ENCODE results near the gene MPLKIP.
"Not testable (repeated sequence)": the region's sequence is repeated elsewhere in the genome, so short reads cannot be mapped to it uniquely, and the experiment has no call there.

Gene MPLKIP

DNA sequence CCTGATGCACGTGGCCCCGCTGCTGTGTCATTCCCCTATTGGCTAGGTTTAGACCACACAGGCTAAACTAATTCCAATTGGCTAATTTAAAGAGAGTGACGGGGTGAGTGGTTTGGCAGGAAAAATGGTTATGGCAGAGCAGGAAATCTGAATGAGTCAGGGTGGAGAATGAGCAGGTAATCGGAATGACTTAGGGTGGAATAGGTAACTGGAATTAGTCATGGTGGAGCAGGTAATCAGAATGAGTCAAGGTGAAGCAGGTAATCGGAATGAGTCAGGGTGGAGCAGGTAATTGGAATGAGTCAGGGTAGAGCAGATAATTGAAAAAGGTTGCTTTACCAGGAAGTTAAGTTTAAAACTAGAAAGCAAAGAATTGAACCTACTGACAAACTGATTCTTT lies 7.5 kb upstream of the MPLKIP start:
- H3K27ac ChIP-seq (ENCODE audit: low read length); H3K9me3 ChIP-seq (replicated peaks; ENCODE audit: insufficient read depth, low read length); H4K20me1 ChIP-seq (ENCODE audit: insufficient read depth, low read length); H3F3A ChIP-seq (ENCODE audit: insufficient read depth, low read length); H3K4me2 ChIP-seq (ENCODE audit: low read depth, low read length); H2AFZ ChIP-seq (ENCODE audit: low read length); H3K9me2 ChIP-seq (replicated peaks; ENCODE audit: insufficient read depth, low read length); H3K9ac ChIP-seq (ENCODE audit: low read length); H3K4me1 ChIP-seq (ENCODE audit: low read length); H3K36me3 ChIP-seq (replicated peaks; ENCODE audit: insufficient read depth, low read length); H3K27me3 ChIP-seq (replicated peaks; ENCODE audit: insufficient read depth, low read length); H3K79me2 ChIP-seq (ENCODE audit: low read length); DNase-seq; H3K4me3 ChIP-seq (ENCODE audit: low read length): not testable (repeated sequence)

DNA sequence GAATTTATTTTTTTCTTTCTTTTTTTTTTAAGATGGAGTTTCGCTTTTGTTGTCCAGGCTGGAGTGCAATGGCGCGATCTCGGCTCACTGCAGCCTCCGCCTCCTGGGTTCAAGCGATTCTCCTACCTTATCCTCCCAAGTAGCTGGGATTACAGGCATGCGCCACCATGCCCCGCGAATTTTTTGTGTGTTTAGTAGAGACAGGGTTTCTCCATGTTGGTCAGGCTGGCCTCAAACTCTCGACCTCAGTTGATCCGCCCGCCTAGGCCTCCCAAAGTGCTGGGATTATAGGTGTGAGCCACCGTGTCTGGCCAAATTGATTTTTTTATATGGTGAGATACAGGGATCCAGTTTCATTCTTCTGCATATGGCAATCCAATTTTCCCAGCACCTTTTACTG lies 5.5 kb upstream of the MPLKIP start:
- not testable (repeated sequence) for H3K9ac ChIP-seq (ENCODE audit: low read length); H3K36me3 ChIP-seq (replicated peaks; ENCODE audit: insufficient read depth, low read length); H3K27ac ChIP-seq (ENCODE audit: low read length); H2AFZ ChIP-seq (ENCODE audit: low read length); H3K9me3 ChIP-seq (replicated peaks; ENCODE audit: insufficient read depth, low read length); H3K9me2 ChIP-seq (replicated peaks; ENCODE audit: insufficient read depth, low read length); H3K4me2 ChIP-seq (ENCODE audit: low read depth, low read length); H3K4me3 ChIP-seq (ENCODE audit: low read length); DNase-seq; H3K79me2 ChIP-seq (ENCODE audit: low read length); H3K4me1 ChIP-seq (ENCODE audit: low read length); H3F3A ChIP-seq (ENCODE audit: insufficient read depth, low read length); H4K20me1 ChIP-seq (ENCODE audit: insufficient read depth, low read length); H3K27me3 ChIP-seq (replicated peaks; ENCODE audit: insufficient read depth, low read length)

DNA sequence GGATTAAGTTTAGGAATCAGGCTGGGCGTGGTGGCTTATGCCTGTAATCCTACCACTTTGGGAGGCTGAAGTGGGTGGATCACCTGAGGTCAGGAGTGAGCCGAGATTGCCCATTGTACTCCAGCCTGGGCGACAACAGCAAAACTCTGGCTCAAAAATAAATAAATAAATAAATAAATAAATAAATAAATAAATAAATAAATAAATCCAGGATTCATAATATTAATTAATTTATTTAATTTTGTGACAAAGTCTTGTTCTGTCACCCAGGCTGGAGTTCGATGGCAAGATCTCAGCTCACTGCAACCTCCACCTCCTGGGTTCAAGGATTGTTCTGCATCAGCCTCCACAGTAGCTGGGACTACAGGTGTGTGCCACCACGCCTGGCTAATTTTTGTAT lies 4.6 kb upstream of the MPLKIP start:
- Histone ChIP-seq H3K27ac (ENCODE audit: low read length) (no peak overlapping the region), H3K9ac (ENCODE audit: low read length) (no peak overlapping the region), H3K4me1 (ENCODE audit: low read length) (peaks cover 4% of the 10 kb centered on the region; the same call in 1 of the 2 replicates), H3K79me2 (ENCODE audit: low read length) (peaks cover 5% of the 10 kb centered on the region), H3K27me3 (replicated peaks; ENCODE audit: insufficient read depth, low read length) (no peaks in the 10 kb centered on the region), H3K36me3 (replicated peaks; ENCODE audit: insufficient read depth, low read length) (no peaks in the 10 kb centered on the region), H3K4me2 (ENCODE audit: low read depth, low read length) (no peak overlapping the region), H3K4me3 (ENCODE audit: low read length) (no peak overlapping the region), H3F3A (ENCODE audit: insufficient read depth, low read length) (no peaks in the 10 kb centered on the region), H3K9me3 (replicated peaks; ENCODE audit: insufficient read depth, low read length) (no peaks in the 10 kb centered on the region), H3K9me2 (replicated peaks; ENCODE audit: insufficient read depth, low read length) (no peaks in the 10 kb centered on the region), H2AFZ (ENCODE audit: low read length) (no peak overlapping the region), H4K20me1 (ENCODE audit: insufficient read depth, low read length) (no peaks in the 10 kb centered on the region)
- TF ChIP-seq, protein P1, sequence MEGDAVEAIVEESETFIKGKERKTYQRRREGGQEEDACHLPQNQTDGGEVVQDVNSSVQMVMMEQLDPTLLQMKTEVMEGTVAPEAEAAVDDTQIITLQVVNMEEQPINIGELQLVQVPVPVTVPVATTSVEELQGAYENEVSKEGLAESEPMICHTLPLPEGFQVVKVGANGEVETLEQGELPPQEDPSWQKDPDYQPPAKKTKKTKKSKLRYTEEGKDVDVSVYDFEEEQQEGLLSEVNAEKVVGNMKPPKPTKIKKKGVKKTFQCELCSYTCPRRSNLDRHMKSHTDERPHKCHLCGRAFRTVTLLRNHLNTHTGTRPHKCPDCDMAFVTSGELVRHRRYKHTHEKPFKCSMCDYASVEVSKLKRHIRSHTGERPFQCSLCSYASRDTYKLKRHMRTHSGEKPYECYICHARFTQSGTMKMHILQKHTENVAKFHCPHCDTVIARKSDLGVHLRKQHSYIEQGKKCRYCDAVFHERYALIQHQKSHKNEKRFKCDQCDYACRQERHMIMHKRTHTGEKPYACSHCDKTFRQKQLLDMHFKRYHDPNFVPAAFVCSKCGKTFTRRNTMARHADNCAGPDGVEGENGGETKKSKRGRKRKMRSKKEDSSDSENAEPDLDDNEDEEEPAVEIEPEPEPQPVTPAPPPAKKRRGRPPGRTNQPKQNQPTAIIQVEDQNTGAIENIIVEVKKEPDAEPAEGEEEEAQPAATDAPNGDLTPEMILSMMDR (IDR thresholded peaks at IDR 0.05; ENCODE audit: low read length), result no peak
- TF ChIP-seq EZH2 (optimal IDR thresholded peaks at IDR 0.05; ENCODE audit: low read depth, low read length) (no peak), EZH2phosphoT487 (IDR thresholded peaks at IDR 0.05; ENCODE audit: low read length) (no peak)
- no peak for DNase-seq

DNA sequence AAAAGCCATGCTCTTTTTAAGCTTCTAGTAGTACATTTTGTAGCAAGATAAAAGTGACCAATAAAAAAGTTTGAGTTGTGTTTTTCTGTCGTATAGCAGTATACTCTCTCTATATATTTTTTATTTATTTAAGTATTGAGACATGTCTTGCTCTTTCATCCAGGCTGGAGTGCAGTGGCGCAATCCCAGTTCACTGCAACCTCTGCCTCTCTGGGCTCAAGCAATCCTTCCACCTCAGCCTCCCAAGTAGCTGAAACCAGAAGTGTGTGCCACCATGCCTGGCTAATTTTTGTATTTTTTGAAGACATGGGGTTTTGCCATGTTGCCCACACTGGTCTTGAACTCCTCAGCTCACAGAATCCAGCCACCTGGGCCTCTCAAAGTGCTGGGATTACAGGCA lies 3.1 kb upstream of the MPLKIP start:
- TF ChIP-seq EZH2 (optimal IDR thresholded peaks at IDR 0.05; ENCODE audit: low read depth, low read length) (no peak), EZH2phosphoT487 (IDR thresholded peaks at IDR 0.05; ENCODE audit: low read length) (no peak)
- TF ChIP-seq, protein P1 (IDR thresholded peaks at IDR 0.05; ENCODE audit: low read length), result no peak

More for the DNA sequence above, 3.1 kb upstream of the MPLKIP start:
- Histone ChIP-seq H3K36me3 (replicated peaks; ENCODE audit: insufficient read depth, low read length) (no peaks in the 10 kb centered on the region), H3K9ac (ENCODE audit: low read length) (no peak overlapping the region), H3K9me2 (replicated peaks; ENCODE audit: insufficient read depth, low read length) (no peaks in the 10 kb centered on the region), H3K4me2 (ENCODE audit: low read depth, low read length) (no peak overlapping the region), H3K9me3 (replicated peaks; ENCODE audit: insufficient read depth, low read length) (no peaks in the 10 kb centered on the region), H3K4me1 (ENCODE audit: low read length) (peaks cover 12% of the 10 kb centered on the region), H3F3A (ENCODE audit: insufficient read depth, low read length) (no peaks in the 10 kb centered on the region), H4K20me1 (ENCODE audit: insufficient read depth, low read length) (no peaks in the 10 kb centered on the region), H3K4me3 (ENCODE audit: low read length) (no peak overlapping the region), H3K27me3 (replicated peaks; ENCODE audit: insufficient read depth, low read length) (no peaks in the 10 kb centered on the region), H2AFZ (ENCODE audit: low read length) (no peak overlapping the region), H3K27ac (ENCODE audit: low read length) (no peak overlapping the region), H3K79me2 (ENCODE audit: low read length) (peaks cover 19% of the 10 kb centered on the region)
- DNase-seq, result no peak
